ENCODE results near the gene RETREG1.

GRCh38 chr5:16659536-16659935, 42.7 kb upstream of the RETREG1 start:
- TF ChIP-seq CTCF (conservative IDR thresholded peaks at IDR 0.05; ENCODE audit: low read depth, low read length) (no peak), EZH2 (IDR thresholded peaks at IDR 0.05; ENCODE audit: borderline replicate concordance, low read depth, low read length, poor library complexity, severe bottlenecking) (no peak)
